Measurements from ENCODE around the gene XCR1. TPM values are rescaled to one million over a fixed set of nuclear protein-coding genes. Genes with fewer than 3 reads are reported as not detected.
"Not testable (repeated sequence)": the region's sequence is repeated elsewhere in the genome, so short reads cannot be mapped to it uniquely, and the experiment has no call there.

Gene XCR1, protein sequence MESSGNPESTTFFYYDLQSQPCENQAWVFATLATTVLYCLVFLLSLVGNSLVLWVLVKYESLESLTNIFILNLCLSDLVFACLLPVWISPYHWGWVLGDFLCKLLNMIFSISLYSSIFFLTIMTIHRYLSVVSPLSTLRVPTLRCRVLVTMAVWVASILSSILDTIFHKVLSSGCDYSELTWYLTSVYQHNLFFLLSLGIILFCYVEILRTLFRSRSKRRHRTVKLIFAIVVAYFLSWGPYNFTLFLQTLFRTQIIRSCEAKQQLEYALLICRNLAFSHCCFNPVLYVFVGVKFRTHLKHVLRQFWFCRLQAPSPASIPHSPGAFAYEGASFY
- under 1 TPM; 0.14 to 0.37 TPM for total RNA-seq
- long read RNA-seq, donor 1: 0 reads
- long read RNA-seq, donor 2: 0 reads

DNA sequence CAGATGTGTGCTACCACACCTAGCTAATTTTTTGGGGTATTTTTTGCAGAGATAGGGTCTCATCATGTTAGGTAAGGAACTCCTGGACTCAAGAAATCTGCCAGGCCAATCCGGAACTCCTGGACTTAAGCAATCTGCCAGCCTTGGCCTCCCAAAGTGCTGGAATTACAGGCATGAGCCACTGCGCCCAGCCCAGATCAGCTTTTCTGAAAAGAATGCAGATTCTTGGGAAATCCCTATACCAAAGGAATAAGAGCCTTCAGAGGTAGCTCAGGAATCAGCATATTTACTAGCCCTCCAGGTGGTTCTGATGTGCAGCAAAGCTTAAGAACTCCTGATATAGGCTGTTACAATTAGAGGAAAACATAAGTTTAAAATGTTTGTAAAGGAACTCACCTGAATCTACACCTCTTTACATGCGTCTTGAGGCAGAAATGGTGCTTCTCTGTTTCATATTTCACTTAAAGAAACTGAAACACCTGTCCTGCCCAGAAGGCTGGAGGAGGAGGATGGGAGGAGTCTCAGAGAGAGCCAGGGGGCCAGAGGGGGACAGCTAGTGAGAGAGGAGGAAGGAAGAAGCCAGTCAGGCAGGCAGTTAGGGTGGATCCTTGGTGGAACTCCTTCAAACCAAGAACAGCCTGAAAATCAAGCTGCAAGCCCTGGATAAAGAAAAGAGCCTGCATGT lies at the start of gene XCR1:
TSS of gene XCR1 (minus strand) at position 463 of the 685 bp plus-strand sequence. CDS start 5,536 bp downstream, outside the sequence.
- intact Hi-C loops (cut with DNase I): no loop called here
- DNase-seq (ENCODE audit: low spot score): no peak

GRCh38 chr3:46076606-46077005 lies 49.3 kb upstream of the XCR1 start:
- intact Hi-C loops (cut with DNase I): loop anchor here (5.0 to 10.0 kb wide), 2 partner anchors 139 to 142 kb away; no protein-coding TSS in a partner anchor
- DNase-seq (ENCODE audit: low spot score): no peak

DNA sequence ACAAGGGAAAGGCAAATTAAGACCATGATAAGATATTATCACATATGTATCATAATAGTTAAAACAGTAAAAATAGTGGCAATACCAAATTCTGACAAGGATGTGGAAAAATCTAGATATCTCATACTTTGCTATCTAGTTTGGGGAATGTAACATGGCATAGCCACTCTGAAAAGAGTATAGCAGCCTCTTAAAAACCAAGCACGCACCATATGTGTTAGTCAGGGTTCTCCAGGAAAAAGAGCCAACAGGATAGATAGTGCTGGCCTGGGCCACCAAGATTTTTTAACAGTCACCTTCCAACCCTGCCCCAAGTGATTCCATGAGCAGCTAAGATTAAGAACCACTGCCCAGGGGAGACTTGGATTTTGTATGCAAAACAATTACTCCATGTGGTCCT lies 48.5 kb upstream of the XCR1 start:
- no peak for DNase-seq (ENCODE audit: low spot score)
- intact Hi-C loops (cut with DNase I): loop anchor here (5.0 to 10.0 kb wide), 2 partner anchors 139 to 141 kb away; no protein-coding TSS in a partner anchor

DNA sequence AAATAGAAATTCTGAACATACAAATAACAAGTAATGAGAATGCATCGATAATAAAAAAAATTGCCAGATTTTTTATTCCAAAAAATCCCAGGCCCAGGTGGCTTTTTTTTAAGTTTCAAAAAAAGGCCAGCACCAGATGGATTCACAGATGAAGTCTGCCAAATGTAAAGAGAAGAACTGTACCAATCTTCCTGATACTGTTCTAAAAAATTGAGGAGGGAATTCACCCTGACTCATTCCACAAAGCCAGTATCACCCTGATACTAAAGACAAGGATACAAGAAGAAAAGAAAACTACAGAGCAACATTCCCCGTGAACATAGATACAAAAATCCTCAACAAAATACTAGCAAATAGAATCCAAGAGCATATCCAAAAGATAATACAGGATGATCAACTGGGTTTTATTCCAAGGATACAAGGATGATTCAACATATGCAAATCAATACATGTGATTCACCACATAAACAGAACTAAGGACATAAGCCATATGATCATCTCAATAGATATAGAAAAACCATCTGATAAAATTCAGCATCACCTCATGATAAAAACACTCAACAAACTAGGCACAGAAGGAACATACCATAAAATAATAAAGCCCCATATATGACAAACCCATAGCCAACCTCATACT lies 44.1 kb upstream of the XCR1 start:
- no peak for DNase-seq (ENCODE audit: low spot score)
- intact Hi-C loops (cut with DNase I): loop anchor here in 1 of 2 donors (10.0 kb wide), 1 partner anchor 137 kb away; no protein-coding TSS in a partner anchor

GRCh38 chr3:46070595-46071093 lies 43.4 kb upstream of the XCR1 start:
- DNase-seq (ENCODE audit: low spot score): no peak
- intact Hi-C loops (cut with DNase I): loop anchor here in 1 of 2 donors (10.0 kb wide), 1 partner anchor 136 kb away; no protein-coding TSS in a partner anchor

DNA sequence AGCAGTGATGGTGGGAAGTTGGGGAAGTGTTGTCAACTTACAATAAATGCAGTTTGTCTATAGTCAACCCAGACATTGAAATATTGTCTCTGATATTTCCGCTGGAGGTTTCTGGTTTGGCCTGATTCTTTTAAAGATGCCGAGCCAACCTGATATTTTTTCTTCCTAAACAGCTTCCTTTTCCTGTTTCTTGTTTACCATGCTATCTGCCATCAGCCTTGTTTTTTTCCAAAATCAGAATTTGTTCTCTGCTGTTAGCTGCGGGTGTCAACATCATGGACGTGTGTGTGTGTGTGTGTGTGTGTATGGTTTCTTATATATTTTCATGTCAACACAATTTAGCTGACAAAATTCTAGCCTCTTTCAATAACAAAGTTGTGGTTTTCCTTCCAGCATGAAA lies 41.2 kb upstream of the XCR1 start:
- intact Hi-C loops (cut with DNase I): no loop called here
- DNase-seq (ENCODE audit: low spot score): no peak

GRCh38 chr3:46067401-46067800 lies 40.1 kb upstream of the XCR1 start:
- no peak for DNase-seq (ENCODE audit: low spot score)
- intact Hi-C loops (cut with DNase I): no loop called here

DNA sequence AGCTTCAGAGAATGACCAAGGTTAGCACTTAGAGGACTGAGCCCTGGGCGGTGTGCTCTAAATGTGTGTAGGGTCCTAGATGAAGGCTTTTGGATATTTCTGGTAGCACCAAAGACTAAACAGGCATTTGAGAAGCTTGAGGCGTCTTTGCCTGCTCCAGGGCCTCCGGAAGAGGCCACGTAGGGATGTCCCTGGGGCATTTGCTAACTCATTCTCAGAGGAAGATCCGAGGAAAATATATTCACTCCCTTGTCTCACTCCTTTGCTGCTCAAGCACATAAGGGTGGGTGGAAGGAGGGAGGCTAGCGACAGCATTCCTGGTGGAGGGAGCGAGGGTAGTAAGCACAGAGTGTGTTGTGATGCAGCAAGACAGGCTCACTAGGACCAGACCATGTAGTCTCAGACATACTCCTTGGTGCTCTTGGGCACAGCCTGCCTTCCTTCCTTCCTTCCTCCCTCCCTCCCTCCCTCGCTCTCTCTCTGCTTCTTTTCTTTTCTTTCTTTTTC lies 38.5 kb upstream of the XCR1 start:
- DNase-seq (ENCODE audit: low spot score): no peak
- intact Hi-C loops (cut with DNase I): no loop called here

- intact Hi-C loops (cut with DNase I): no loop called here
Observed at GRCh38 chr3:46065294-46065705, 38.0 kb upstream of the XCR1 start.

DNA sequence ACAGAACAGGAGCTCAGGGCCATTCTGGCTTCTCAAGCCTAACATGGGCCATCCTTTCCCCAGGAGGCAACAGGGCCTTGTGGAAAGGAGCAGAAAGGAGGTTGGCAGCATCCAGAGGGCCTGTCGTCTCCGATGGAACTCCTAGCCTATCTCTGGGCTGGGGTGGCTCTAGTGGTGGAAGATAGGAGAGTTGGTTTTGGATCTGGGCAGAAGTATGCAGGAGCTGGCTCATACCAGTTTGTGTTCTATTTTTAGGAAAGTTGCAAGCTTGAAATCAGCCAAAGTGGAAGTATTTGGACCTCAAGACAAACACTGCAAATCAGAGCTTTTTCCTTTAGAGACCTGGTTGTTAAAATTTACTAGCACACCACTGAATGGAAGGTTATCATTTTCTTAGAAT lies 35.4 kb upstream of the XCR1 start:
- no peak for DNase-seq (ENCODE audit: low spot score)
- intact Hi-C loops (cut with DNase I): no loop called here

More at GRCh38 chr3:46065294-46065705, 38.0 kb upstream of the XCR1 start:
- no peak for DNase-seq (ENCODE audit: low spot score)

- intact Hi-C loops (cut with DNase I): no loop called here
- DNase-seq (ENCODE audit: low spot score): no peak
Observed at GRCh38 chr3:46061887-46062286, 34.6 kb upstream of the XCR1 start.

DNA sequence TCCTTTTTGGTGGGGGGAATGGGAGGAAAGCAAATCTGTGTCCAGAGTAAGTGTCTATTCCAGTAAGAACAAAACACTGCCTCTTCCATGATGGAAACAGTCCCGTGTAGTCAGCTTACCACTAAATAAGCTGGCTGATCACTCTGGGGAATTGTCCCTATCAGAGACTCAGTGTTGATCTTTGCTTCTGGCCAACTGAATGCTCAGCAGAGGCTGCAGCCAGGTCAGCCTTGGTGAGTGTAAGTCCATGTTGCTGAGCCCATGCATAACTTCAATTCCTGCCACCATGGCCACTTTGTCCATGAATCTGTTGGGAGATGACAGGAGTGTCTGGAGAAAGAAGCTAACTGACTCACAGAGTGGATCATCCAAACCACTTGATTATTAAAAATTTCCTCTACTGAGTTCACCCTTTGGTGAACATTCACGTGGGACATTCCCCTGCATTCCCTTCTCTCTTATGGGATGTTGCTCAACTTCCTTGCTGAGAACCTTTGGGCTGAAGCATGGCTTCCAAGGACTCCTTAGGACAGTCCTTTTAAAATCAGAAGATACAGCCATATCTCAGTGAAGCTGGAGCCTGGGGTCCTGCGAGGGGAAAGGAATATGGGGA lies 33.9 kb upstream of the XCR1 start:
- DNase-seq (ENCODE audit: low spot score): no peak
- intact Hi-C loops (cut with DNase I): no loop called here

GRCh38 chr3:46060551-46060950 lies 33.3 kb upstream of the XCR1 start:
- intact Hi-C loops (cut with DNase I): no loop called here
- no peak for DNase-seq (ENCODE audit: low spot score)

DNA sequence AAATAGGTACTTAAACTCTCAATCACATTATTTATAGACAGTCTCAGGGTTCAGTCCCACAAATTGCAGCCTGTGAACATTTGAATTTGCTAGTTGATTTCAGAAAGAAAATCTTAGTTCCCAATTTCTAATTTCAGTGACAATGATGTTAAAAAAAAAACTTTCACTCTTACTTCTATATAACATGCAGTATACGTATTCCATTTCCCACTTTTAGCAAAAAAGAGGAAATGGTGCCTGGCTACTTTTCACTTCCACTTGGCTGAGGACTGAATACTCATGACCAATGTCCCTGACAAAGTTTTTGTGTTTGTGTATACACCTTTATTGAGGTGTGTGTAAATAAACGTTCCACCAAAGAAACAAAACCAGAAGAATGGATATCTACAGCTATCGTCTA lies 32.1 kb upstream of the XCR1 start:
- intact Hi-C loops (cut with DNase I): no loop called here
- DNase-seq (ENCODE audit: low spot score): no peak

DNA sequence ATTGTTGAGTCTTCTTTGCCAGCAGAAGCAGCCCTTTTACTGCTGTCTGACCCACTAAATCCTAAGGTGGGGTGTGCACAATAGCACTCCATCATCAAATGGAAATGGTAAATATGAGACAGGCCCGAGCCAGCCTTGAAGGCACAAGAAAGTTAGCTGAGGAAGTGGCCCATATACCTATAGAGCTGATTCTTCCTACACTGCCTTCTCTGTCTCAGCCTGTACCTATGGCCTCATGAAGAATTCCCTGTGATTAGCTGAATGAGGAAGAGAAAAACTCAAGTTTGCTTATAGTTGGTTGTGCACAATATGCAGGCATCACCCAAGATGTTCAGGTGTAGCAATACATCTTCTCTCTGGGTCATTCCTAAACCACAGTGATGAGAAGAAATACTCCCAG lies 31.7 kb upstream of the XCR1 start:
- DNase-seq (ENCODE audit: low spot score): no peak
- intact Hi-C loops (cut with DNase I): no loop called here

- intact Hi-C loops (cut with DNase I): no loop called here
- no peak for DNase-seq (ENCODE audit: low spot score)
Observed at GRCh38 chr3:46057716-46058115, 30.4 kb upstream of the XCR1 start.

GRCh38 chr3:46056686-46057085 lies 29.4 kb upstream of the XCR1 start:
- no peak for DNase-seq (ENCODE audit: low spot score)
- intact Hi-C loops (cut with DNase I): no loop called here

GRCh38 chr3:46053761-46054515 lies 26.7 kb upstream of the XCR1 start:
- not testable (repeated sequence) for DNase-seq (ENCODE audit: low spot score)

DNA sequence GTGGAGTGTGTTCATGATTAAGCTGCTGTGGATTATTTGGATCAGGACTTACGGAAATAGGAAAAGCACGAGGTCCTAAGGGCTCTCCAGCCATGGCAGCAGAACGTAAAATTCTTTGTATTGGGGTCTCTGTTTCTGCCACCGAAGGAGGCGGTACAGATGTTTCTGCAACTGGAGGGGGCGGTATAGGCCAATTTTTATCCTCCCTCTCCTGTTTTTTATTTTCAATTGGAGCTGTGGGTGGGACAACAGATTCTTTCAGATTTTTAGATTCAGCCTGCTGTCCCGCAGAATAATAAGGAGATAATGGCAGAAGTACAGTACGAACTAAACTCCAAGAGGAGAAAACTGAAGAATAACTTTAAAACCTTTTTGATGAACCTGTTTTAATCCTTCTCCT lies 26.0 kb upstream of the XCR1 start:
- intact Hi-C loops (cut with DNase I); DNase-seq (ENCODE audit: low spot score): not testable (repeated sequence)

More at GRCh38 chr3:46053761-46054515, 26.7 kb upstream of the XCR1 start:
- intact Hi-C loops (cut with DNase I): not testable (repeated sequence)
